Measurements from ENCODE around the gene TOLLIP. TPM values are rescaled to one million over a fixed set of nuclear protein-coding genes. Genes with fewer than 3 reads are reported as not detected.
A peak's percentile ranks its signal among the peaks of the same experiment; 100 is the strongest.

TOLLIP gene
- total RNA-seq, 1 experiment from 2014 or later: 32.3 TPM

GRCh38 chr11:1303126-1303821, 6.2 kb downstream of the TOLLIP start:
- peak; percentile 68 for DNase-seq (ENCODE audit: low spot score)
- H3K27me3 Mint-ChIP-seq (ENCODE audit: low read depth): no peaks in the 10 kb centered on the region
- POLR2A ChIA-PET: no interaction called here
- H3K36me3 Mint-ChIP-seq: no peaks in the 10 kb centered on the region
- 0 out of 2 replicates have a peak overlapping the region, but pooled peaks have one; percentile 49 for H3K27ac Mint-ChIP-seq
- no peak overlapping the region for H3K4me3 Mint-ChIP-seq
- TF ChIP-seq ZNF671 (CRISPR knock-in tag; IDR thresholded peaks at IDR 0.05) (no peak), ELF4 (CRISPR knock-in tag; IDR thresholded peaks at IDR 0.05; ENCODE audit: low read depth) (no peak), NFE2L1 (CRISPR knock-in tag; IDR thresholded peaks at IDR 0.05) (no peak), E2F4 (CRISPR knock-in tag; IDR thresholded peaks at IDR 0.05; ENCODE audit: borderline replicate concordance, low read depth) (no peak), GTF2I (CRISPR knock-in tag; conservative IDR thresholded peaks at IDR 0.05) (no peak)
- TF ChIP-seq, protein P1, sequence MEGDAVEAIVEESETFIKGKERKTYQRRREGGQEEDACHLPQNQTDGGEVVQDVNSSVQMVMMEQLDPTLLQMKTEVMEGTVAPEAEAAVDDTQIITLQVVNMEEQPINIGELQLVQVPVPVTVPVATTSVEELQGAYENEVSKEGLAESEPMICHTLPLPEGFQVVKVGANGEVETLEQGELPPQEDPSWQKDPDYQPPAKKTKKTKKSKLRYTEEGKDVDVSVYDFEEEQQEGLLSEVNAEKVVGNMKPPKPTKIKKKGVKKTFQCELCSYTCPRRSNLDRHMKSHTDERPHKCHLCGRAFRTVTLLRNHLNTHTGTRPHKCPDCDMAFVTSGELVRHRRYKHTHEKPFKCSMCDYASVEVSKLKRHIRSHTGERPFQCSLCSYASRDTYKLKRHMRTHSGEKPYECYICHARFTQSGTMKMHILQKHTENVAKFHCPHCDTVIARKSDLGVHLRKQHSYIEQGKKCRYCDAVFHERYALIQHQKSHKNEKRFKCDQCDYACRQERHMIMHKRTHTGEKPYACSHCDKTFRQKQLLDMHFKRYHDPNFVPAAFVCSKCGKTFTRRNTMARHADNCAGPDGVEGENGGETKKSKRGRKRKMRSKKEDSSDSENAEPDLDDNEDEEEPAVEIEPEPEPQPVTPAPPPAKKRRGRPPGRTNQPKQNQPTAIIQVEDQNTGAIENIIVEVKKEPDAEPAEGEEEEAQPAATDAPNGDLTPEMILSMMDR (IDR thresholded peaks at IDR 0.05): peak; percentile 57
- ATAC-seq: peak; percentile 80
- H3K4me1 Mint-ChIP-seq: peaks cover 24% of the 10 kb centered on the region
- no peaks in the 10 kb centered on the region for H3K9me3 Mint-ChIP-seq
- CTCF ChIA-PET: interaction anchor here (0.6 to 1.5 kb wide), 3 partner anchors 45 to 554 kb away, joined by 3 to 4 read pairs (median 4); partner anchors contain the start of gene BRSK2

- H3K4me3 Mint-ChIP-seq: no peak overlapping the region
- ChIA-PET POLR2A (no interaction called here), CTCF (interaction anchor here (1.0 to 1.5 kb wide), 4 partner anchors 9 to 244 kb away, joined by 3 to 4 read pairs (median 4); no protein-coding TSS in a partner anchor)
- no peak for ATAC-seq
- H3K36me3 Mint-ChIP-seq: no peaks in the 10 kb centered on the region
- no peaks in the 10 kb centered on the region for H3K27me3 Mint-ChIP-seq (ENCODE audit: low read depth)
- H3K9me3 Mint-ChIP-seq: no peaks in the 10 kb centered on the region
- peaks cover 22% of the 10 kb centered on the region for H3K4me1 Mint-ChIP-seq
- TF ChIP-seq, protein P2, sequence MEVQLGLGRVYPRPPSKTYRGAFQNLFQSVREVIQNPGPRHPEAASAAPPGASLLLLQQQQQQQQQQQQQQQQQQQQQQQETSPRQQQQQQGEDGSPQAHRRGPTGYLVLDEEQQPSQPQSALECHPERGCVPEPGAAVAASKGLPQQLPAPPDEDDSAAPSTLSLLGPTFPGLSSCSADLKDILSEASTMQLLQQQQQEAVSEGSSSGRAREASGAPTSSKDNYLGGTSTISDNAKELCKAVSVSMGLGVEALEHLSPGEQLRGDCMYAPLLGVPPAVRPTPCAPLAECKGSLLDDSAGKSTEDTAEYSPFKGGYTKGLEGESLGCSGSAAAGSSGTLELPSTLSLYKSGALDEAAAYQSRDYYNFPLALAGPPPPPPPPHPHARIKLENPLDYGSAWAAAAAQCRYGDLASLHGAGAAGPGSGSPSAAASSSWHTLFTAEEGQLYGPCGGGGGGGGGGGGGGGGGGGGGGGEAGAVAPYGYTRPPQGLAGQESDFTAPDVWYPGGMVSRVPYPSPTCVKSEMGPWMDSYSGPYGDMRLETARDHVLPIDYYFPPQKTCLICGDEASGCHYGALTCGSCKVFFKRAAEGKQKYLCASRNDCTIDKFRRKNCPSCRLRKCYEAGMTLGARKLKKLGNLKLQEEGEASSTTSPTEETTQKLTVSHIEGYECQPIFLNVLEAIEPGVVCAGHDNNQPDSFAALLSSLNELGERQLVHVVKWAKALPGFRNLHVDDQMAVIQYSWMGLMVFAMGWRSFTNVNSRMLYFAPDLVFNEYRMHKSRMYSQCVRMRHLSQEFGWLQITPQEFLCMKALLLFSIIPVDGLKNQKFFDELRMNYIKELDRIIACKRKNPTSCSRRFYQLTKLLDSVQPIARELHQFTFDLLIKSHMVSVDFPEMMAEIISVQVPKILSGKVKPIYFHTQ (CRISPR knock-in tag; IDR thresholded peaks at IDR 0.05): no peak
- TF ChIP-seq, protein P3, sequence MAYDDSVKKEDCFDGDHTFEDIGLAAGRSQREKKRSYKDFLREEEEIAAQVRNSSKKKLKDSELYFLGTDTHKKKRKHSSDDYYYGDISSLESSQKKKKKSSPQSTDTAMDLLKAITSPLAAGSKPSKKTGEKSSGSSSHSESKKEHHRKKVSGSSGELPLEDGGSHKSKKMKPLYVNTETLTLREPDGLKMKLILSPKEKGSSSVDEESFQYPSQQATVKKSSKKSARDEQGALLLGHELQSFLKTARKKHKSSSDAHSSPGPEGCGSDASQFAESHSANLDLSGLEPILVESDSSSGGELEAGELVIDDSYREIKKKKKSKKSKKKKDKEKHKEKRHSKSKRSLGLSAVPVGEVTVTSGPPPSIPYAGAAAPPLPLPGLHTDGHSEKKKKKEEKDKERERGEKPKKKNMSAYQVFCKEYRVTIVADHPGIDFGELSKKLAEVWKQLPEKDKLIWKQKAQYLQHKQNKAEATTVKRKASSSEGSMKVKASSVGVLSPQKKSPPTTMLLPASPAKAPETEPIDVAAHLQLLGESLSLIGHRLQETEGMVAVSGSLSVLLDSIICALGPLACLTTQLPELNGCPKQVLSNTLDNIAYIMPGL (CRISPR knock-in tag; IDR thresholded peaks at IDR 0.05): no peak
- TF ChIP-seq SMAD3 (CRISPR knock-in tag; IDR thresholded peaks at IDR 0.05; ENCODE audit: borderline replicate concordance) (no peak), NFYB (CRISPR knock-in tag; conservative IDR thresholded peaks at IDR 0.05; ENCODE audit: low read depth) (no peak), CDX4 (CRISPR knock-in tag; IDR thresholded peaks at IDR 0.05; ENCODE audit: borderline replicate concordance) (no peak), GRHL2 (CRISPR knock-in tag; IDR thresholded peaks at IDR 0.05; ENCODE audit: insufficient replicate concordance, severe bottlenecking) (no peak), SP1 (CRISPR knock-in tag; conservative IDR thresholded peaks at IDR 0.05) (no peak)
- 0 out of 2 replicates have a peak overlapping the region, but pooled peaks have one; percentile 49 for H3K27ac Mint-ChIP-seq
- no peak for DNase-seq (ENCODE audit: low spot score)
Measured at GRCh38 chr11:1302461-1303125, 6.8 kb downstream of the TOLLIP start.

Data from WTC11 (cell line).